ENCODE results near the gene IFI27L1. TPM values are rescaled to one million over a fixed set of nuclear protein-coding genes. Genes with fewer than 3 reads are reported as not detected.
A peak's percentile ranks its signal among the peaks of the same experiment; 100 is the strongest.

The IFI27L1 gene
- 10 to 100 TPM; 35.3 to 42.7 TPM for total RNA-seq

DNA sequence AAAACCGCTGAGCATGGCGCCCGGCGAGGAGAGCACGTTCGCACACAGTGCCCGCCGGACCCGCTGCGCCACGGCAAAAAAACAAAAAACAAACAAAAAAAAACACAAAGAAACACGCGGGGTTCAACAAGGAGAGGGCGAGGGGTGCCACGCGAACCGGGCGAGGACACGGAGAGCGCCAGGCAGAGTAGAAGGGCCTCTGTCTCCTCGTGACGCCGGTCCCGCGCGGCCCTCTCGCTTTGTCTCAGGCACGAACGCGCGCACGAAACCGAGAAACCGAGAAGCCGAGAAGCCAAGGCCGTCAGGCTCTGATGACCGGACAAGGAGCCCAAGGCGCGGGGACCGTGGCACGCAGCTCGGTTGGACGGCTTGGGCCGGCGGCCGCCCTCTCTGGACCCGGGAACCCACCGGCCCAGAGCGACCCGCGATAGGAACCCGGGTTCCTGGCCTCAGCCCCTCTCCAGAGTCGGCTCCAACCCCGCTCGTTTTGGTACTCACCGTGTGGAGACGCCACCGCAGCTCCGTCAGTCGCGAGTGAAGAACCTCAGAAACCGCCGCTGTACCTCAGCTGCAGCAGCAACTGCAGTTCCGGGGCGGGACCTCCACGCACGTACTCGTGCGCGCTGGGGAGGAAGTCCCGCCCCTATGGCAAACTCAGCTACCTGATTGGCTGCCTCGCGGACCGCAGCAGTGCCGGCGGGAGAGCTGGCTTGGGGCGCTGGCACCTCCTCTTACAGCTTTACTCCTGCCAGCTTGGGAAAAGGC lies at the start of gene IFI27L1, which contains the start of gene DDX24:
TSS of gene IFI27L1 (plus strand) at position 690 of the 765 bp plus-strand sequence. CDS start 15,628 bp downstream, outside the sequence.
TSS of gene DDX24 (minus strand) at position 582 of the 765 bp plus-strand sequence. CDS start 1,460 bp downstream, outside the sequence.
- H3K27ac Mint-ChIP-seq = peak within 1 kb of the TSS; percentile 99
- H3K9me3 Mint-ChIP-seq = no peaks in the 10 kb centered on the region
- CTCF ChIA-PET = interaction anchor here (0.7 to 5.2 kb wide), 11 partner anchors 24 to 141 kb away, joined by 3 to 56 read pairs (median 4); no protein-coding TSS in a partner anchor
- H3K27me3 Mint-ChIP-seq = no peaks in the 10 kb centered on the region
- H3K4me1 Mint-ChIP-seq (ENCODE audit: low read depth) = peaks cover 49% of the 10 kb centered on the region
- H3K4me3 Mint-ChIP-seq = peak within 1 kb of the TSS; percentile 99
- intact Hi-C loops (cut with micrococcal nuclease) = loop anchor here (1.0 to 2.0 kb wide), 6 partner anchors 25 to 118 kb away; partner anchors contain the start of genes IFI27L2 and OTUB2
- POLR2A ChIA-PET = interaction anchor here (0.7 to 1.8 kb wide), 13 partner anchors 10 to 141 kb away, joined by 3 to 8 read pairs (median 4); partner anchors contain the start of gene IFI27L2
- DNase-seq = peak; percentile 98
- peaks cover 37% of the 10 kb centered on the region for H3K36me3 Mint-ChIP-seq

DNA sequence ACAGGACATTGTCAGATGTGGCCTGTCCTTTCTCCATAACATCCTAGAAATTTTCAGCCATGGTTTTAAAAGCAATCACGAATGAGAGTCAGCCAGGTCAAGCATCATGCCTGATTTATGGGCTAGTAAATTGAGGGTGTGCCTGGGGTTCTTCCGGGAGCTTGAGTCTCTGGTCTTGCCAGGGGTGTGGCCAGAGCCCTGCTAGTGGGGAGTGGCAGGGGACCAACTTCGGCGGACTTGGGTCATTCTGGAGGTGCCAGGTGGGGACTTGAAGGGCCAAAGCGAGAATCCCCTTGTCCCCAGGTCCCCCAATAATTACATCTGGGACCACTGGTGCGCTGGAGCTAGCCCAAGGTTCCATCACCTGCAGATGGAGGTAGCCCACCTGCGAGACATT lies 49.2 kb upstream of the IFI27L1 start:
- Mint-ChIP-seq H3K4me1 (ENCODE audit: low read depth) (peaks cover 22% of the 10 kb centered on the region), H3K9me3 (no peaks in the 10 kb centered on the region), H3K27me3 (no peaks in the 10 kb centered on the region), H3K27ac (no peak overlapping the region), H3K4me3 (no peak overlapping the region), H3K36me3 (no peaks in the 10 kb centered on the region)
- intact Hi-C loops (cut with micrococcal nuclease) = no loop called here
- no peak for DNase-seq
- ChIA-PET POLR2A (no interaction called here), CTCF (interaction anchor here (1.3 kb wide), 1 partner anchor 92 kb away, joined by 3 read pairs; no protein-coding TSS in a partner anchor)

DNA sequence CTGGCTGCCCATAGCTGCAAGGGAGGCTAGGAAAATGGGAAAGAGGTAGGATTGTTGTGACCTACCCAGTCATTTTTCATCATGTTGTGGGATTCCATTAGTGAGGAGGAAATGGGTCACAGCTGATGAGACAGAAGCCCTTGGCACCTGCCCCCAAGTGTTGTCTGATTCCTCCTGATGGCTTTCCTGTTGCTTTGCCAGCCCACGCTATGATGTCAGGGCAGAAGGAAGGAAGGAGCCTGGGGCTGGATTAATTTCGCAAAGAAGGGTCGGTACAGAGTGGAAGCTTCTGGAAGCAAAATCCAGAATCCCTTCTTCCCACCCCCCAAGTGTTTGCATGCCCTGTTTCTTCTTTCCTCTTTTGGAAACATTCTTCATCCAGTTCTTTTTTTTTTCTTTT lies 46.2 kb upstream of the IFI27L1 start:
- no peak overlapping the region for H3K27ac Mint-ChIP-seq
- DNase-seq = no peak
- ChIA-PET CTCF (interaction anchor here (1.2 to 8.4 kb wide), 12 partner anchors 8 to 147 kb away, joined by 4 to 187 read pairs (median 30); partner anchors contain the start of genes DDX24, IFI27L1, IFI27L2 and OTUB2), POLR2A (no interaction called here)
- intact Hi-C loops (cut with micrococcal nuclease) = loop anchor here (5.0 kb wide), 1 partner anchor 452 kb away; no protein-coding TSS in a partner anchor
- peaks cover 3% of the 10 kb centered on the region for H3K4me1 Mint-ChIP-seq (ENCODE audit: low read depth)
- no peaks in the 10 kb centered on the region for H3K9me3 Mint-ChIP-seq
- H3K36me3 Mint-ChIP-seq = no peaks in the 10 kb centered on the region
- H3K27me3 Mint-ChIP-seq = no peaks in the 10 kb centered on the region
- no peak overlapping the region for H3K4me3 Mint-ChIP-seq

DNA sequence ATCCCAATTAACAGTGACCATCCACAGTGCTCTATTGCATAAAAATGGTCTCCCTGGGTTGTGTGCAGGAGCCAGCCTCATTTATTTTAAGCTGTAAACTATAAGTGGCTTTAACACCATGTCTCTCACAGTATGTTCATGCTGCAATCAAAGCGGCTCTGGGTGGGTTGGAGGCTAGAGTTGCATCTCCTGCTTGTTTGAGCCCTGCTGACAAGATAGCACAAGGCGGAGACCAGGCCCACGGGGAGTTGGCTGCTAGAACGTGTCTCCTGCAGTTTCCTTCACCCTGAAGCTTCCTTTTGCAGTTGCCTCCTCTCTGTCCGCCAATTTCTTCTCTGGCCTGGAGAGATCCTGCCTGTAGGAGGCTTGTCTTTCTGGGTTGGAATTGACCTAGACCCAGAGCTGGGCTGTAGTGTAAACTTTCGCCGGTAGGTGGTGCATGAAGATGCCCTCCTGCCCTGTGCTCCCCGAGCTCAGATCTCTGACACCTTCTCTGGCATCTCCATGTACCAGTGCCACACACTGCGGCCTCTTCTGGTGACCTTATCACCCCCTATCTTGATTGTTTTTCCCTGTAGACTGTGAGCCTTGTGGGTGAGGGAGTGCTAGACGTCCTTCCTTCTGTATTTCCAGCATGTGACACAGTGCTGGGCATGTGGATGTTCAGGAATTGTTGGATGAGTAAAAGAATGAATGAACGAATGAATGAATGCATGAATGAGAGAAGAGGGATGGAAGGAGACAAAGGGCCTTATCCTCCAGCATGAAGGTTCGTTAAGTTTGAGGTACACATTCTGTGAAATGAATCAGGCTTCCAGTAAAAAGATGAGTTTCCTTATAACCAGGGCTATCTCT lies 44.6 kb upstream of the IFI27L1 start:
- Mint-ChIP-seq H3K4me1 (ENCODE audit: low read depth) (peaks cover 3% of the 10 kb centered on the region), H3K4me3 (no peak overlapping the region), H3K9me3 (no peaks in the 10 kb centered on the region), H3K36me3 (no peaks in the 10 kb centered on the region), H3K27ac (no peak overlapping the region), H3K27me3 (no peaks in the 10 kb centered on the region)
- ChIA-PET CTCF (interaction anchor here (0.5 to 8.4 kb wide), 51 partner anchors 9 to 1302 kb away, joined by 3 to 187 read pairs (median 4); partner anchors contain the start of genes DDX24, IFI27L1, IFI27L2 and OTUB2), POLR2A (interaction anchor here (1.0 to 1.9 kb wide), 4 partner anchors 8 to 100 kb away, joined by 4 to 6 read pairs (median 4); partner anchors contain the start of genes DDX24, IFI27L1 and OTUB2)
- intact Hi-C loops (cut with micrococcal nuclease) = loop anchor here (1.0 to 5.0 kb wide), 5 partner anchors 45 to 451 kb away; partner anchors contain the start of genes DDX24, IFI27L1 and IFI27L2
- DNase-seq = peak; percentile 88

DNA sequence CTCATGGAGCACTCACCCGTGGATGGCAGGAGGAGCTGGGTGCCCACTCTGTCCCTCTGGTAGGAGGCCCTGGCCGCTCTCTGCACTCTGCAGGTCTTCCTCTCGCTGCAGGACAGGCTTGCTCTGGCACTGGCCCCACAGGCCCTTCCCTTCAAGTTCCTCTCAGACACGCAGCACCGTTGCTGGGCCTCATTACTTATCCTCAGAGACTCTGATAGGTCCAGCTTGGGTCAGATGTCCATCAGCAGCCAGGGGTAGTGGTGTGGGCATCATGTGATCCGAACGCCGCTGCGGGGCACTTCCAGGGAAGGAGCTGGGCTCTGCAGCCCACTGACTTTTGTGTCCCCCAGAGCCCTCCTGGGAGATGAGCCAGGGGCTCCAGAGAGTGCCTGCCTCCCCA lies 43.2 kb upstream of the IFI27L1 start:
- CTCF ChIA-PET = interaction anchor here (0.9 to 8.4 kb wide), 9 partner anchors 8 to 101 kb away, joined by 3 to 187 read pairs (median 23); partner anchors contain the start of genes DDX24, IFI27L1 and IFI27L2
- no peaks in the 10 kb centered on the region for H3K9me3 Mint-ChIP-seq
- intact Hi-C loops (cut with micrococcal nuclease) = loop anchor here (5.0 kb wide), 1 partner anchor 449 kb away; no protein-coding TSS in a partner anchor

DNA sequence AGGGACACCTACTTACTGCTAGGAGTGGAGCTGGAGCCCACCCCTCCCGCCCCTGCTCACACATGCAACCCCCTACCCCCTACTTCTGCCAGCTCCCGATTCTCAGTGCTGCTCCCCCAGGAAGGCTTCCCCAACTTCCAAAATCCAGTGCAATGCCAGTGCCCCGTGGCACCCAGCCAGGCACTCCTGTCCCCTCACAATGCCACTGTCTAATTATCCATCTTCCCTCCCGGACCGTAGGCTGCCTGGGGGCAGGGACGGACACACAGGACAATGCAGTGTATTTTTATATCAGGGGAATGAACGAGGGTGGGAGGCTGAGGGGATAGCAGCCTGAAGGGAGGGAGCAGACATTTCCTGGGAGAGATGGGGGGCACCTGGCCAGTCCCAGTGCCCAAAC lies 42.6 kb upstream of the IFI27L1 start:
- ChIA-PET POLR2A (no interaction called here), CTCF (interaction anchor here (0.9 to 8.4 kb wide), 6 partner anchors 10 to 101 kb away, joined by 3 to 187 read pairs (median 32); partner anchors contain the start of genes DDX24, IFI27L1 and IFI27L2)
- H3K9me3 Mint-ChIP-seq = no peaks in the 10 kb centered on the region
- intact Hi-C loops (cut with micrococcal nuclease) = loop anchor here (5.0 kb wide), 1 partner anchor 449 kb away; no protein-coding TSS in a partner anchor
- no peak for DNase-seq
- H3K27me3 Mint-ChIP-seq = no peaks in the 10 kb centered on the region
- no peak overlapping the region for H3K27ac Mint-ChIP-seq
- no peaks in the 10 kb centered on the region for H3K36me3 Mint-ChIP-seq
- H3K4me3 Mint-ChIP-seq = no peak overlapping the region
- peaks cover 3% of the 10 kb centered on the region for H3K4me1 Mint-ChIP-seq (ENCODE audit: low read depth)

More for the DNA sequence above, 43.2 kb upstream of the IFI27L1 start:
- H3K4me1 Mint-ChIP-seq (ENCODE audit: low read depth) = peaks cover 3% of the 10 kb centered on the region
- DNase-seq = no peak
- no peaks in the 10 kb centered on the region for H3K36me3 Mint-ChIP-seq
- H3K27ac Mint-ChIP-seq = no peak overlapping the region
- no peak overlapping the region for H3K4me3 Mint-ChIP-seq
- no peaks in the 10 kb centered on the region for H3K27me3 Mint-ChIP-seq
- POLR2A ChIA-PET = no interaction called here

GRCh38 chr14:94038921-94039629 lies 42.0 kb upstream of the IFI27L1 start:
- H3K4me1 Mint-ChIP-seq (ENCODE audit: low read depth) = peaks cover 3% of the 10 kb centered on the region
- intact Hi-C loops (cut with micrococcal nuclease) = loop anchor here (5.0 kb wide), 1 partner anchor 448 kb away; no protein-coding TSS in a partner anchor
- DNase-seq = no peak
- no peak overlapping the region for H3K27ac Mint-ChIP-seq
- no peaks in the 10 kb centered on the region for H3K27me3 Mint-ChIP-seq
- H3K9me3 Mint-ChIP-seq = no peaks in the 10 kb centered on the region
- POLR2A ChIA-PET = no interaction called here
- CTCF ChIA-PET = interaction anchor here (0.7 to 8.4 kb wide), 6 partner anchors 11 to 100 kb away, joined by 3 to 187 read pairs (median 30); partner anchors contain the start of genes DDX24, IFI27L1 and IFI27L2
- H3K4me3 Mint-ChIP-seq = no peak overlapping the region
- H3K36me3 Mint-ChIP-seq = no peaks in the 10 kb centered on the region

- Mint-ChIP-seq H3K9me3 (no peaks in the 10 kb centered on the region), H3K36me3 (peaks cover 4% of the 10 kb centered on the region), H3K27me3 (no peaks in the 10 kb centered on the region), H3K27ac (no peak overlapping the region), H3K4me3 (no peak overlapping the region), H3K4me1 (ENCODE audit: low read depth) (peaks cover 3% of the 10 kb centered on the region)
- intact Hi-C loops (cut with micrococcal nuclease) = no loop called here
- CTCF ChIA-PET = interaction anchor here (1.0 to 8.4 kb wide), 3 partner anchors 10 to 100 kb away, joined by 3 to 187 read pairs (median 5); no protein-coding TSS in a partner anchor
- POLR2A ChIA-PET = no interaction called here
- no peak for DNase-seq
Measured at GRCh38 chr14:94040247-94040646, 40.9 kb upstream of the IFI27L1 start.

GRCh38 chr14:94040796-94041195 lies 40.3 kb upstream of the IFI27L1 start:
- peaks cover 3% of the 10 kb centered on the region for H3K4me1 Mint-ChIP-seq (ENCODE audit: low read depth)
- peaks cover 4% of the 10 kb centered on the region for H3K36me3 Mint-ChIP-seq
- no peak overlapping the region for H3K4me3 Mint-ChIP-seq
- no peak overlapping the region for H3K27ac Mint-ChIP-seq
- ChIA-PET CTCF (no interaction called here), POLR2A (no interaction called here)
- H3K9me3 Mint-ChIP-seq = no peaks in the 10 kb centered on the region
- DNase-seq = no peak
- intact Hi-C loops (cut with micrococcal nuclease) = no loop called here
- no peaks in the 10 kb centered on the region for H3K27me3 Mint-ChIP-seq

DNA sequence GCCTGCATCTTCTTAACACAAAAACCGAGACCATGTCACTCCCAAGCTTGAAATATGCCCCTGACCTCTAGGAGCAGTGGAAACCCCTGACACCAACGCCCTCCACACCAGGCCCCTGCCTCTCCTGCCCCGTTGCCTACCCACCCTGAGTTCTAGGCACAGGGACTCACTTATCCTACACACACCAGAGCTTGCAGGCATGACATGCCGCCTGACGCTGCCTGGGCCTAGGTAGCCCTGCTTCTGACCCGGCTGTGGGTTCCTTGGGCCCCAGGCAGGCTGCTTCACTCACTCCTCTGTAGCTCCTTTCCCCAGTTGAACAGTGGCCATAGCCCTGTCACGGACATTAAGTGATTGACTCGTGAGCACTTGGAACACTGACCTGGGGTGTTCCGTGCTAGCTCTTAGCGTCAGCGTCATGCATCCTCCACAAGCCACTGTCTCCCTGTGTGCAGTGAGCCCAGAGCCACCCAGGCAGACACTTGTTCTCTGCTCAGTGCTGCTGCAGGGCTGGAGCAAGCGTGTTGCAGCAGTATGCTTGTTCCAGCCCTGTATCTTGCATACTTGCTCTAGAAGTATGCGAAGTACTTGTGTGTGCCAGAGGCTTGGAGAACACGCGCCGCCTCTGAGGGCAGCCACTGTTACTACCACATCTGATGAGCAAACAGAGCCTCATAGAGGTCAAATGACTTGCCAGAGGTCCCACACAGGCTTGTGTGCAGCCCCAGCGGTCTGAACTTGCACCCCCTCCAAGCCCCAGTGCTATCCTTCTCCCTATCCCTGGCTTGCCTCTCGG lies 39.4 kb upstream of the IFI27L1 start:
- Mint-ChIP-seq H3K36me3 (peaks cover 4% of the 10 kb centered on the region), H3K27me3 (no peaks in the 10 kb centered on the region), H3K4me1 (ENCODE audit: low read depth) (peaks cover 1% of the 10 kb centered on the region), H3K9me3 (no peaks in the 10 kb centered on the region), H3K4me3 (no peak overlapping the region), H3K27ac (no peak overlapping the region)
- DNase-seq = no peak
- CTCF ChIA-PET = interaction anchor here (1.0 kb wide), 1 partner anchor 90 kb away, joined by 3 read pairs; no protein-coding TSS in a partner anchor
- intact Hi-C loops (cut with micrococcal nuclease) = no loop called here
- POLR2A ChIA-PET = no interaction called here
